GM18499 (cell line): ENCODE data around the gene GALNT9.
"Not testable (repeated sequence)": the region's sequence is repeated elsewhere in the genome, so short reads cannot be mapped to it uniquely, and the experiment has no call there.

Experiments
- ATAC-seq: cut with Tn5 transposase; IDR thresholded peaks from one replicate; pipeline ENCODE4 v1.9.1; 2021; ENCODE audit warnings: moderate number of reproducible peaks; ENCODE audit not compliant: insufficient read depth, unreplicated experiment

GALNT9 gene

DNA sequence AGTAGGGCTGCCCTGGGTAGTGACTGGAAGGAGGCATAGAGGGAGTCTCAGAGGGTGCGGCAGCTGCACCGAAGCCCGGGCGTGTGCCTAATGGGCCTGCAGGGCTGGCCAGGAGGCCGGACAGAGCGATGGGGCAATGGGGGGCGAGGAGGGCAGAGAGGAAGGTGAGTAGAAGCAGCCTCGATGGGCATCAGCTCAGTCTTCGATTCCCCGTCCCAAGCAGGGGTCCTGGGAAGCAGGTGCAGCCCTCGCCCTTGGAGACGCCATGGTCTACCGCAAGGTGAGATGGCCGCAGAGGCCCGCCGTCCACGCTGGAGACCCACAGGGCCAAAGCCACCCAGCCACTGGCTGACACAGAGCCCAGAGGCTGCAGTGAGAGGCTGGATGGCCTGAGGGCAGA, 70.8 kb downstream of the GALNT9 start:
- ATAC-seq: no peak

DNA sequence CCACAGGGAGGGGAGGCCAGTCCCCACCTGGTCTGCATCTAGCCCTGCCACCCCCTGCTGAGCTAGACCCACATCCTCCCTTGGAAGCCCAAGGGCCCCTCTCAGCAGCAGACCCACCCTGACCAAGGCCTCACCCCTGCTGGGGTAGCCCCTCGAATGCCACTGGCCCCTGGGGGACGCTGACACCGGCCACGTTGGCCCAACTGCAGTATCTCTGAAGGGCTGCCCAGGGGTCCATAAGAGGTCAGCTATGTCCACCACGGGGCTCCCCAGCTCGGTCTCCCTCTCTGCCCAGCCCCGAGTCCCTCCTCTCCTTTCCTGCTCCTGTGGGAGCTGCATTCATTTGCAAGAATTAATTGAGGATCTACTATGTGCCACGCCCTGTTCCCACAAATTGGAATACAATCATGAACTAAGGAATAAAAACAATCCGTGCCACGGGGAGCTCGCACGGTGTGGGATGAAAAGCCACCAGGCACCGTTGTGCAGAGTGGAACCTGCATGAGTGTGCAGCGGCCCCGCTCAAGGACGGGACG, 71.4 kb downstream of the GALNT9 start:
- ATAC-seq: no peak

DNA sequence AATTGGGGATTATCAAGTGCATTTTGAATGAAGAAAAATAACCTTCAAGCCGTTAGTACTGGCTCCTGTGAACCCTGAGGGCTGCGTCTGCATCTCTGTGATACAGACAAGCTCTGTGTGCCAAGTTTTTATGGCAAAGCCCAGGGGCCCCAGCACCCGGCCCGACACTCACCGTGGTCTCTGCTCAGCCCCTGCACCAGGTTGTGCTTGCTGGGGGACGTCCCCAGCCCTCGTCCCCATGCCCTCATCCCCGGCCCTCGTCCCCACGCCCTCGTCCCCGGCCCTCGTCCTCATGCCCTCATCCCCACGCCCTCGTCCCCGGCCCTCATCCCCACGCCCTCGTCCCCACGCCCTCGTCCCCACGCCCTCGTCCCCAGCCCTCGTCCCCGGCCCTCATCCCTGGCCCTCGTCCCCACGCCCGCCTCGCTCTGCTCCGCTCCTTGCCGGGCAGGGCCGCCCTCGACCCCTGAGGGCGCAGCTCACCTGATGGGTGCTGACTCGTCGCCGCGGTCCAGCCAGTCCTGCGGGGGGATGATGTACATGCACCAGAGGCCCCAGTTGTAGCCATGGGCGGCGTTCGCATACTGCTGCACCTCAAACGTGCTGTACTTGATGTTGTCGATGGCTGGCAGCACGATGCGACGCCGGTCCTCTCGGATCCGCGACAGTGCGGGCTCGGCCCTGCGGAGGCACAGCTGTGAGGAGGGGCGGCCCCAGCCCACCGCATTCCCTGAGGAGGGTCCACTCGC, 72.0 kb downstream of the GALNT9 start:
- ATAC-seq: no peak

DNA sequence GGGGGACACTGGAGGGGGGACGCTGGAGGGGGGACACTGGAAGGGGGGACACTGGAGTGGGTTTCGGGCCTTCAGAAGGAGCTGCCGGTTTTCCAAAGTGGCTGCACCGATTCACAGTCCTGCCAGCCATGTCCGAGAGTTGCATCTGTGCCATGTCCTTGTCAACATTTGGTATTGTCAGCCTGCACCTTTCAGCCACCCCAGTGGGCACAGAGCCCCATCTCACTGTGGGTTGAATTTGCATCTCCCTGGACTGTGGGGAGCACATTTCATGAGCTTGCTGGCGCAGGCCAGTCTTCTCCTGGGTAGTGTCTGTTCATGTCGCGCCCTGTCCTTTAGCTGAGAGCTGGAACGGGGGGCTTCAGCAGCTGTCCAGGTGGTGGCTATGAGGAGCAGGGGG, 72.7 kb downstream of the GALNT9 start:
- no peak for ATAC-seq

DNA sequence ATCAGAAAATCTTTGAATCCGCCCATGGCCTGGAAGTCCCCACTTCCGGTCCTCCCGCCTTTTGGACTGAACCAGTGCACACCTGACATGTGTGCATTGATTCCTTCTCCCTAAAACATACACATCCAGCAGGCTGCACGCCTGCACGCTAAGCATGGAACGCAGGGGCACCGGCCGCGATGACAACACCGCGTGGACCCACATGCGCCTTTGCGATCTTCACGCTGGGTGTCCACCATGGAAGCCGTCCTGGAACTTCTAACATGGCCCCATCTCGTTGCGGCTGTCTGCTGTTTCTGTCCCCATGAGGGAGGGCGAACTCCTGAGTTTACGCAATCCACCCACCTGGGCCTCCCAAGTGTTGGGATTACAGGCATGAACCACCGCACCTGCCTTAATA, 73.7 kb downstream of the GALNT9 start:
- ATAC-seq: no peak

DNA sequence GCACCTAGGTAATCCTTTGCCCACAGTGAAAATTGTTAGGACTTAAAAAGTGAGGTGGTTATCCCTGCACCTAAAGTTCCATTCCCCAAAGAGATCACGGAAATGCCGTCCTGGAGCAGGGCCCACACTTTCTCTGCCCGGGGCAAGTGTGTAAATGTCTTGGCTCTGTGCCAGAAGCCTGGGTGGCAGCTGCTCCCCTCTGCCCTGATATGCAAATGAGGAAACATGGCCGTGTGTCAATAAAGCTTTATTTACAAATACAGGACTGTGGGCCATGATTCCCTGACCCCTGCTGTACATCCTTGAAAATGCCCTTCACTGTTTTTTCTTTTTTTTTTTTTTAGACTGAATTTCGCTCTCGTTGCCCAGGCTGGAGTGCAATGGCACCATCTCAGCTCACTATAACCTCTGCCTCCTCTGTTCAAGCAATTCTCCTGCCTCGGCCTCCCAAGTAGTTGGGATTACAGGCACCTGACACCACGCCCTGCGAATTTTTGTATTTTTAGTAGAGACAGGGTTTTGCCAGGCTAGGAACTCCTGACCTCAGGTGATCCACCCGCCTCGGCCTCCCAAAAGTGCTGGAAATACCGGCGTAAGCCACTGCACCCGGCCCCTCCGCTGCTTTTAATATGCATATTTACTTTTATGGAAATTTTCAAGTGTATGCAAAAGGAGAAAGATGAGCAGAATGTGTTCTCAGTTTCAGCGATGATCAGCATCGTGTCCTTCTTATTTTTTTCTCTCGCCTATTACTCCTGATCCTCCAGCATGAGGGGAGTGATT, 75.5 kb downstream of the GALNT9 start:
- no peak for ATAC-seq

DNA sequence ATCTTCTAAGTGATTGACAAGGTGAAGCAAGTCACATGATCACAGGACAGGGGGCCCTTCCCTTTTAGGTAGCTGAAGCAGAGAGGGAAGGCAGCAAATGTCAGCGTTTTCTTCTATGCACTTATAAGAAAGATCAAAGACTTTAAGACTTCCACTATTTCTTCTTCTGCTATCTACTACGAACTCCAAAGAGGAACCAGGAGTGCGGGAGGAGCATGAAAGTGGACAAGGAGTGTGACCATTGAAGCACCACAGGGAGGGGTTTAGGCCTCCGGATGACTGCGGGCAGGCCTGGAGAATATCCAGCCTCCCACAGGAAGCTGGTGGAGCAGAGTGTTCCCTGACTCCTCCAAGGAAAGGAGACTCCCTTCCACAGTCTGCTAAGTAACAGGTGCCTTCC, 76.4 kb downstream of the GALNT9 start:
- not testable (repeated sequence) for ATAC-seq

DNA sequence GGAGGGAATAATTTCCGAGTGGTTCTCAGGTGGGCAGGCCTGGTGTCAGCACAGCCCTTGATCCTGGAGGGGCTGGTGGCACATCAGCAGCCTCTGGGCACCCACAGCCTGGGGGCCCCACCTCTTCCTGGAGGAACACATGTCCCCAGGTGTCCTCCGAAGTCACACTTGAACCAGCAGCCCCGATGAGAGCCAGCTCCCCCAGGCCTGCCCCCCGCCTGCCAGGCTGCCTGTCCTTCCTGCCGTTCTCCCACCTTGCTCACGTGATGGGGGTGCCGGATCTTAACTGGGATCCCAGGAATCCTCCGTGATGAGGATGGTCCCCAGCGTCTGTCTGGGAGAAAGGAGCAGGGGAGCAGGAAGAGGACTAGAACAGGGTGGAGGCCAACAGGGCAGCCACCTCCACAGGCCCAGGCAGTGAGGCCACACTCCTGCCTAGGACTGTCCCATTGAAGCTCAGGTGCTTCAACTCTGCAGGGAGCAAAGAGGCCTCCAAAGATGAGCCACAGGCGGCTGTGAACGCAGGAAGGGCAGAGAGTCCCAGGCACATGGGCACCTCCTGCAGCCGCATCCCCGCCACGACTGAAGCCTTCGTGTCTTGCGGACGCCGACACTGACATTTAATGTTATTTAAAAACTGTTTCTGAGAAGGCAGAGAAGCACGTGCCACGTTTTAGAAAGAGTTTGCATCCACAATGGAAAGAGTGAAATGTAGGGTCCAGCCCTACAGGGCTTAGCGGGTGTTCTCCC, 77.5 kb downstream of the GALNT9 start:
- ATAC-seq: no peak

DNA sequence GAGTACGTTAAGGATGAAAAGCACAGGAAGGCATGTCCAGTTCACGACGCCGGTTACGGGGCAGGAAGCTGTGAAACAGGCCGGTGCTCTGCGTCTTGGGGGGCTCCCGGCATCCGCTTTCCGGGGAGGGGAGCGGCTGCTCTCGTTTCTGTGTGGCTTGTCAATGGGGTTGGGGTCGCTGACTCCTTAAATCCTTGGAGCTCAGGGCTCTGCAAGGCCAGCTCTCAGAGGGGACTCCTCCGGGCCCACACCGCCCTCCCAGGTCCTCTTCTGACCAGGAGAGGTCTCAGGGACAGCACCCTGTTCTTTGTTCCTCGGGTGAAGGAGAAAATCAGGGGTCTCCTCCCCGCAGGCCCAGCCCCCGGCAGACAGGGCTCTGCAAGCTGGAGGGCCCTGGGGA, 78.1 kb downstream of the GALNT9 start:
- no peak for ATAC-seq

DNA sequence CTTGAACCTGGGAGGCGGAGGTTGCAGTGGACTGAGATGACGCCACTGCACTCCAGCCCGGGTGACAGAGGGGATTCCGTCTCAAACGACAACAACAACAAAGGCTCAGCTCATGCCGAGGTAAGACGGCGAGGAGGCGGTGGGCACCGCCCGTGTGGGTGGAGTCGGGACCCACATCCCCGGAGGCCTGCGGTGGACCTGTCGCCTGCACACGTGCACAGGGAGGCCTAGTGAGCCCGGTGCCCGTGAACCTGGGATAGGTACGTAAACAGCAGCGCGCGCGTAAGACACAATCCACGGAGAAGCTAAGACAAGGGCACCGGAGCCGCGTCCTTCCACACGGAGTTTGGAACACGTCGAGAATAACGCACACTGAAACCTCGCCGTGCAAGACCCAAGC, 78.7 kb downstream of the GALNT9 start:
- ATAC-seq: no peak

DNA sequence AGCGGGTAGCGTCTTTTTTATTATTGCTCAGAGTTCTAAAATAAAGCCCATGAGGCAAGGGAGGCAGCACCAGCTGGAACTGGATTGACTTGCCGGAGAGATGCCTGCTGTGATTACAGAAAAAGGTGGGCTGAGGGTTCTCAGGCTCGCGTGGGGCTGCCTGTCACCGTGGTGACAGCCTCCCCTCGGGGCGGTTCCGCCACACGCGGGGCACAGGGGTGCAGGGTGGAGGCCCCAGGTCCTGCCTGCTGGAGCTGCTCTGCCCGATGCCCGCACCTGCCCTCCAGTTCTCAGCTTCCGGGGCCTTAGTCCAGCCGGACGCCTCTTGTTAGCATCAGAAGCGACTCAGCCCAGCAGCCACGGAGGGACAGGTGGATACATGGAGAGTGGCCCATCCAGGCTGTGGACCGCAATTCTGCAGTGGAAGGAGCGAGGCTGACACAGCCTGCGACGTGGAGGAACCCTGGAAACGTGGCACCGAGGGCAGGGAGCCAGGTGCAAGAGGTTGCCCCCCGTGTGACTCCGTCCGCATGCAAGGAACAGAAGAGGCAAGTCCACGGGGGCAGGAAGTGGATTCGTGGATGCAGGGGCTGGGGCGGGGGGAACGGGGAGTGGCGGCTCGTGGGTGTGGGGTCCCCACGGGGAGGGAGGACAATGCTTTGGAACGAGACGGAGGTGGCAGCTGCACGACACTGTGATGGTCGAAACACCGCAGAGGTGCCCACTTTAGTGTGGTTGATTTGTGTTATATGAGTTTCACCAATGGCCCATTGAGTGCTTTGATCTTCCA, 79.5 kb downstream of the GALNT9 start:
- no peak for ATAC-seq

DNA sequence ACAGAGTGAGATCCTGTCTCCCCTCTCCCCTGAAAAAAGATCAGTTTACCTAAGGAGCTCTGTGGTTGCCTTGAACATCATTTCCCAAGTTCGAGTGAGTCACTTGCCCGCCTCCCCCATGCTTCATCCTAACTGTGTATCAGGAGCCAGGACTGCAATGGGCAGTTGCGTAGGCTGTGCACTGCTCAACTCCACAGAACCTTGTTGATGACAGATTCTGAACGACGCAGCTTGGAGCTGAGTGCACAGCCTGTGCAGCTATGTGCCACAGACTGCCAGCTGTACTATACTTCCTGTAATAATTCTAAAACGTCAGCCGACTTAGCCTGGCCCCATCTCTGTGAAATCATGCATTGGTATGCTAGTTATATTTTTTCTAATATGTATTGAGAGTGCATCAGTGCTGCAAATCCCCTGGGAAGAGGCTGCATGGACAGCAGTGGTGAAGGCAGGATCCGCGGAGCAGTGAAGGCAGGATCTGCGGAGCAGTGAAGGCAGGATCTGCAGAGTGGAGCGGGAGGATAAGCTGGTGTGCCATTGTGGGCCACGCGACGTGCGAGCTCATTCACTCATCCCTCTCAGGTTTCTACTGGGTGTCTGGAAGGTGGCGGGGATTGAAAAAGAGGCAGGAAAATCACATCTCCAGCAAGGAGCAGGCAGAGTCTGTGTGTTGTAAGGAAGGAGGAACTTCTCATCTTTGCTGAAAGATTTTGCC, 80.8 kb downstream of the GALNT9 start:
- ATAC-seq: no peak

DNA sequence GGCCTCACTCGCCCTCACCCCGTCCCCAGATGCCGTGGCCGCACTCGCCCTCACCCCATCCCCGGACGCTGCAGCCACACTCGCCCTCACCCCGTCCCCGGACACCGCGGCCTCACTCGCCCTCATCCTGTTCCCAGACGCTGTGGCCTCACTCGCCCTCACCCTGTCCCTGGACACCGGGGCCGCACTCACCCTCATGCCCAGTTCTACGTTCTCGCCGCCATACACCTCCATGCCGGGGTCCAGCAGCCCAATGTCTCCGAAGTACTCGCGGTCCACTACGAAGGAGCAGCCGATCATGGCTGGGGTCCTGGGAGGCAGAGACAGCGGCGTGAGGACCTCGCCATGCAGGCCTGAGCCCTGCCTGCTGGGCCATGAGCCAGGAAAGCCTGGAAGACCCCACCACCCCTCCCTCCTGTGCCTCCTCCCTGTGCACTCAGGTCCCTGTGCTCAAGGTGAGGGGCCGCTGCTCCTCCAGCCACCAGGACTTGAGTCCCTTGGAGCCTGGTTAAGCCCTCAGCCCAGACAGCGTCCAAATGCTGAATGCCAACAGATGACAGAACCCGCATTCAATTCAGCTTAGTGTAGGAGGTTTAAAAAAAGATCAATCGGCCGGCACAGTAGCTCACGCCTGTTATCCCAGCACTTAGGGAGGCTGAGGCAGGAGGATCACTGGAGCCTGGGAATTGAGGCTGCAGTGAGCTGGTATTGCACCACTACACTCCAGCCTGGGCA, 81.5 kb downstream of the GALNT9 start:
- no peak for ATAC-seq

DNA sequence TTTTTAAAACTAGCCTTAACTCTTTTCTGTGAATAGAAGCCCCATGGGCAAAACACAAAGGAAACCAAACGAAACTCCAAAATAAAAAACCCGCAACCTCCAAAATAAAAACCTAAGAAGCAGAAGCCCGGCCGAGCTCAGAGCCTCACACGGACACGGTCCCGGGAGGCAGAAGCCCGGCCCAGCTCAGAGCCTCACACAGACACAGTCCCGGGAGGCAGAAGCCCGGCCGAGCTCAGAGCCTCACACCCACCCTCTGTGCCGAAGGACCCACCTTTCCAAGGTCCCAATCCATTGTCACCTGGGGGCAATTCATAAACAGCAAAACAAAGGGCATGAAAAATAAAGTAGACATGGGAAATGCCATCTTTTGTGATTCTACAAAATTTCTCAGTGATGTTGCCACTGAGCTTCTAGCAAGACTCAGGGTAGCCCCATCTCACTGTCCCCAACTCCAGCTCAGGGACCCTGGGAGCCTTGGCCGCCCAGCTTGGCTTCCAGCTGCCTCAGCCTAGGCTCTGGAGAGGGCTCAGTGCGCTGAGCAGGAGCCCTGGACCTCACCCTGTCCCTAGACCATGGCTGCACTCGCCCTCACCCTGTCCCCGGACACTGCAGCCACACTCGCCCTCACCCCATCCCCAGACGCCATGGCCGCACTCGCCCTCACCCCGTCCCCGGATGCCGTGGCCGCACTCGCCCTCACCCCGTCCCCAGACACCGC, 82.2 kb downstream of the GALNT9 start:
- ATAC-seq: no peak

DNA sequence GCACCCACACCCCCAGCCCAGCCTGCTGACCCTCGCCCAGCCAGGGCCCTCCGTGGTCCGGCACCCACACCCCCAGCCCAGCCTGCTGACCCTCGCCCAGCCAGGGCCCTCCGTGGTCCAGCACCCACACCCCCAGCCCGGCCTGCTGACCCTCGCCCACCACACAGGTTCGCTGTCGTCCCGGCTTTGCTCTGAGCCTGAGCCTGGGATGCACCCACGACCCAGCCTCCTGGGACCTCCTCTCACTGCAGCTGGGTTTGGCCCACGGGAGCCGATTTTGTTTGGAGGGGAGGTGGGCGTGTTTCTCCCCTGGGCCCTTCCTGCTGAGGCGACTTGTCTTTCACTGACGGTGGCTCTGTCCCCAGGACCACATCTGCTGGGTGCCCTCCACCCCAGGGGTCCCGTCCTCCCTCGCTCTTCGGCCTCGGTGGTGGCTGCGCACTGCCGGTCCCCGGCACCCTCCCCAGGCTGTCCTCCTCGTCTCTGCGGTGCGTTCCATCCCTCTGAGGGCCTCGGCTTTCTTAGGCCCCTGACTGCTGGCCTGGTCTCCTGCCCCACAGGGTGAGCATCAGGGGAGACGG, 83.8 kb downstream of the GALNT9 start:
- ATAC-seq: no peak

DNA sequence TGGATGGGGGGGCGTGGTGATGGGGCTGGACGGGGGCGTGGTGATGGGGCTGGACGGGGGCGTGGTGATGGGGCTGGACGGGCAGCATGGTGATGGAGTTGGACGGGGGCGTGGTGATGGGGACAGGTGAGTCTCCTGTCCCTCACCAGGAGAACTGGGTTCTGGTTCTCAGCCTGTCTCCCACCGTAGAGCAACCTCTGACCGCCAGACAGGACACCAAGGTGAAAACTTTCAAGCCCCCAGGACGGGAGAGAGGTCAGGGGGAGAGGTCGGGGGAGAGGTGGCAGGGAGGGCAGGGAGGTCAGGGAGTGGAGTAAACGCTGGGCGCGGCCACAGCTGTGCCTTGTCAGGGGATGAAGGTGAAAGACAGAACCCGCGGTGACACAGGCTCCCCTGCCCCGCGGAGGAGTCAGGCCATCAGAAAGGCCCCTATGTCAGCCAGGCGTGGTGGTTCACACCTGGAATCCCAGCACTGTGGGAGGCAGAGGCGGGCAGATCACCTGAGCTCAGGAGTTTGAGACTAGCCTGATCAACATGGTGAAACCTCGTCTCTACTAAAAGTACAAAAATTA, 84.6 kb downstream of the GALNT9 start:
- ATAC-seq: no peak

DNA sequence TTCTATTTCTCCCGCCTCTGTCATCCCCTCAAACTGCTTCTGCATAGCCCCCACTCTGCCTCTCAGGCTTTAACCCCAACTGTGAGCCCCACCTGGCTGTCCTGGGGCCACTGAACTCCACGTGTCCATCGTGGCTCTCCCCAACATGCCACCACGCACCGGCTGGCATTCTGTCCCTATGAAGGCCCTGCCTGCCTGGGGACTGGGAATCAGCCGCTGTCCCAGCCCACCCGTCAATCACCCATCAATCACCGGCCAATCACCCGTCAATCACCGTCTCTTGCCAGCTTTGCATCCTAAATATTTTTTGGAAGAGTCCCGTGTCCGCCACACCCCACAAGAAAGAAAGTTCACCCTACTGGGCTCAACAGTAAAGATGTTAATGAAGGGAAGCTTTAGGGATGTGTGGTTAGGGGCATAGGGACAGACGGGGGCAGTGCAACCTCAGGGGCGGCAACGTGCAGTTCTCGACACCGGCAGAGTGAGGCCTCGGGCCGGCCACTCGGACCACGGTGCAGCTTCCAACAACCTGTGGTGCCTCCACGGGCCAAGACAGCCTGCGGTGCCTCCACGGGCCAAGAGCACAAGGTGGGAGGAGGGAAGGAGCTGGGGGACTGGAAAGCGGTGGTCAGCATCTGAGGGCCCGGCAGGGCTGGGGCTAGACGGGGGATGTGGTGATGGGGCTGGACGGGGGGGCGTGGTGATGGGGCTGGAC, 85.6 kb downstream of the GALNT9 start:
- ATAC-seq: no peak
